ENCODE data around the gene ANKRD6. TPM values are rescaled to one million over a fixed set of nuclear protein-coding genes. Genes with fewer than 3 reads are reported as not detected.

Gene ANKRD6
- total and polyA plus RNA-seq, 2 donors (not counting 3 experiments of a cell fraction or from before 2014, with no cell fraction given): 3.4 to 9.6 TPM

DNA sequence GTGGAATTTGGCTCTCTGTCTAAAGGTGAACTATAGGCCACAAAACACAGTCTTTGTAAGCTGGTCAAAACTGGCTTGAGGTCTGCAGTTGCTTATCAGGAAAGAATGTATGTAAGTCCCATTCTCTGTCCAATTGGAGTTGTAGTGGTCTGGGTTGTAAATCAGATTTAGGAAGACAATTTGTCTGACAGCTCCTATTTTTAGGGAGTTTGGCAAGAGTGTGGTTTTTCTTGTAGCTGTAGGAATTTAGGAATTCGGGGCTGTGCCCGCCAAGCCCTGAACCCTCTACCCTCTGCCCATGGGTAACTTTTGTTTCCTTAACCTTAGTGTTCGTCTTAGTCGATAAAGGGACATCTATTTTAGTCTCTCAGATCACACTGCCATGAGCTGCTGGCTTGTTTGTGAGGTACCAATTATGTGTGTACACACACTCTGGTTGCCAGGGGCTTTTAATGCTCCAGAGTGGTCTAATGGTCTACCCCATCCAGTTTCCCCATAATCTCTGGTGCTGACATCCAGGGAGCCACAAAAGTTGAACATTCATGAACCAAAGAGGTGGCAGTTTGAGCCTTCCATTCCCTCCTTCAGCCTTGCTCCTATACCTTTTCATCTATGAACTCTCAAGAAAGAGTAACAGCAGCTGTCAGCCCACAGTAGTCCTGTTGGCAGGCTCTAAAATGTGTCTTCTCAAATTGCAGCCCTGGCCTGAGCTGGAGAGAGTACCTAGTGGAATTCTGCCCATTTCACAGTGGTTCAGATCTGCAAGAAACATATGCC lies 93.0 kb downstream of the ANKRD6 start:
- H3K27me3 ChIP-seq (ENCODE audit: control insufficient read depth in 2 of 2, insufficient read depth in 2 of 2, low read length in 2 of 2): no peaks in the 10 kb centered on the region
- intact Hi-C loops (cut with micrococcal nuclease) (no loop called here), dilution Hi-C loops (cut with MboI; ENCODE audit: extremely low pct_ligation_motif_present, low sequenced_read_pairs) (no loop called here)
- no peak overlapping the region for H3K4me2 ChIP-seq (ENCODE audit: insufficient read depth, low read length)
- no peaks in the 10 kb centered on the region for H3K9me3 ChIP-seq (replicated peaks; ENCODE audit: control insufficient read depth, insufficient read depth, low read length)
- ChIA-PET POLR2A (no interaction called here), CTCF (no interaction called here)
- no peaks in the 10 kb centered on the region for H3K4me1 ChIP-seq (ENCODE audit: control insufficient read depth, extremely low read depth, insufficient read depth, low read length)
- H3K36me3 ChIP-seq (ENCODE audit: control insufficient read depth in 2 of 2, extremely low read depth in 1 of 2, insufficient read depth in 2 of 2, low read length in 2 of 2): no peaks in the 10 kb centered on the region
- H2AFZ ChIP-seq (ENCODE audit: low read depth, low read length): no peak overlapping the region
- H3K4me3 ChIP-seq (replicated peaks in 1 of 3; ENCODE audit: insufficient read depth in 1 of 3, low read depth in 1 of 3, low read length in 3 of 3): no peak overlapping the region
- no peaks in the 10 kb centered on the region for H3K9me1 ChIP-seq (replicated peaks; ENCODE audit: control insufficient read depth, extremely low read depth, insufficient read depth, low read length)
- H3K79me2 ChIP-seq (ENCODE audit: control insufficient read depth, insufficient read depth, low read length): no peaks in the 10 kb centered on the region
- no TSS peak for BruUV-seq (replicated peaks)
- no peaks in the 10 kb centered on the region for H4K20me1 ChIP-seq (replicated peaks; ENCODE audit: control insufficient read depth, extremely low read depth, insufficient read depth, low read length)
- FAIRE-seq (no peak), DNase-seq (ENCODE audit: low read depth, low spot score) (no peak)
- no peak overlapping the region for H3K27ac ChIP-seq (ENCODE audit: insufficient read depth, low read depth, low read length)
- TF ChIP-seq GATA2 (IDR thresholded peaks at IDR 0.05; ENCODE audit: insufficient read depth, insufficient read length, low read depth, low read length) (no peak), EZH2 (IDR thresholded peaks at IDR 0.05; ENCODE audit: borderline replicate concordance, low read depth, low read length, severe bottlenecking) (no peak), POLR2AphosphoS5 (IDR thresholded peaks at IDR 0.05; ENCODE audit: insufficient read depth, low read depth, low read length) (no peak), MYC (IDR thresholded peaks at IDR 0.05; ENCODE audit: low read depth, low read length) (no peak), FOS (IDR thresholded peaks at IDR 0.05; ENCODE audit: borderline replicate concordance, insufficient read depth, low read length) (no peak), MAX (IDR thresholded peaks at IDR 0.05; ENCODE audit: insufficient read depth, insufficient read length) (no peak), POLR2A (IDR thresholded peaks at IDR 0.05; ENCODE audit: low read depth, low read length) (no peak), CTCF (IDR thresholded peaks at IDR 0.05; ENCODE audit: extremely low read depth in 1 of 2, insufficient read depth in 1 of 2, low read depth in 1 of 2, low read length in 2 of 2) (no peak), JUN (IDR thresholded peaks at IDR 0.05; ENCODE audit: borderline replicate concordance, insufficient read depth, insufficient read length, low read depth) (no peak)
- no peak overlapping the region for H3K9ac ChIP-seq (replicated peaks; ENCODE audit: extremely low read depth, insufficient read depth, low read length)
